ENCODE measurements around the gene LRRC8B. TPM values are rescaled to one million over a fixed set of nuclear protein-coding genes. Genes with fewer than 3 reads are reported as not detected.
"Not testable (repeated sequence)": the region's sequence is repeated elsewhere in the genome, so short reads cannot be mapped to it uniquely, and the experiment has no call there.

LRRC8B gene
- total and polyA plus RNA-seq, 2 donors from 2014 or later = 2.4 to 15.1 TPM

DNA sequence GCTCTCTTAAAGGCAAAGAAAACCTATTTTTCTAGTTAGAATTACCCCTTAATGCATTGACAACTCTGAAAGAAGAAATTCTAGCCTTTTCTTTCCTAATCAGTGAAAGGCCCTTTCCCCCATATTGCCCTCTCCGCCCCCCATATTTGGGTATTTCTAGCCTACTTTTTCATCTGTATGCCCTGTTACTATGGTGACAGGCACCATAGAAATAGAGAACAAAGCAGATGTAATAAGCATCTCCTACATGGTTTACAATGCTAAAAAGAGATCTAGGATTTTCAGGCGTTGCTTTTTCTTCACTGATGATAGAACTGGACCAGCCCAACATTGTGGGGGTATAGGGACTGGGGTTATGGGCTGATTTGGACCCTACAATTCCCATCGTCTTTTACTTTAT lies 14.5 kb downstream of the LRRC8B start:
- Histone ChIP-seq H3K27ac (ENCODE audit: low read depth in 2 of 2, low read length in 2 of 2) (no peak overlapping the region), H3K27me3 (ENCODE audit: control insufficient read depth, insufficient read depth, low read length) (no peaks in the 10 kb centered on the region), H3K36me3 (ENCODE audit: control insufficient read depth in 2 of 3, insufficient read depth in 3 of 3, low read length in 3 of 3) (no peaks in the 10 kb centered on the region), H3K9ac (ENCODE audit: low read length in 3 of 3) (no peak overlapping the region), H3K9me3 (ENCODE audit: control insufficient read depth in 2 of 3, insufficient read depth in 1 of 3, low read length in 3 of 3) (no peaks in the 10 kb centered on the region), H3K4me1 (ENCODE audit: control insufficient read depth in 2 of 3, insufficient read depth in 2 of 3, low read depth in 1 of 3, low read length in 3 of 3) (no peaks in the 10 kb centered on the region), H3K4me3 (ENCODE audit: low read length in 3 of 3) (no peak overlapping the region)
- TF ChIP-seq, protein P1, sequence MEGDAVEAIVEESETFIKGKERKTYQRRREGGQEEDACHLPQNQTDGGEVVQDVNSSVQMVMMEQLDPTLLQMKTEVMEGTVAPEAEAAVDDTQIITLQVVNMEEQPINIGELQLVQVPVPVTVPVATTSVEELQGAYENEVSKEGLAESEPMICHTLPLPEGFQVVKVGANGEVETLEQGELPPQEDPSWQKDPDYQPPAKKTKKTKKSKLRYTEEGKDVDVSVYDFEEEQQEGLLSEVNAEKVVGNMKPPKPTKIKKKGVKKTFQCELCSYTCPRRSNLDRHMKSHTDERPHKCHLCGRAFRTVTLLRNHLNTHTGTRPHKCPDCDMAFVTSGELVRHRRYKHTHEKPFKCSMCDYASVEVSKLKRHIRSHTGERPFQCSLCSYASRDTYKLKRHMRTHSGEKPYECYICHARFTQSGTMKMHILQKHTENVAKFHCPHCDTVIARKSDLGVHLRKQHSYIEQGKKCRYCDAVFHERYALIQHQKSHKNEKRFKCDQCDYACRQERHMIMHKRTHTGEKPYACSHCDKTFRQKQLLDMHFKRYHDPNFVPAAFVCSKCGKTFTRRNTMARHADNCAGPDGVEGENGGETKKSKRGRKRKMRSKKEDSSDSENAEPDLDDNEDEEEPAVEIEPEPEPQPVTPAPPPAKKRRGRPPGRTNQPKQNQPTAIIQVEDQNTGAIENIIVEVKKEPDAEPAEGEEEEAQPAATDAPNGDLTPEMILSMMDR (IDR thresholded peaks at IDR 0.05; ENCODE audit: borderline replicate concordance, extremely low read depth, insufficient read depth) = no peak
- FAIRE-seq (no peak), DNase-seq (no peak)
- intact Hi-C loops (cut with DNase I) = no loop called here

- no peak overlapping the region for H3K4me3 ChIP-seq (ENCODE audit: low read length in 3 of 3)
- H3K27me3 ChIP-seq (ENCODE audit: control insufficient read depth, insufficient read depth, low read length) = no peaks in the 10 kb centered on the region
- H3K9me3 ChIP-seq (ENCODE audit: control insufficient read depth in 2 of 3, insufficient read depth in 1 of 3, low read length in 3 of 3) = no peaks in the 10 kb centered on the region
- intact Hi-C loops (cut with DNase I) = no loop called here
- TF ChIP-seq, protein P1 (IDR thresholded peaks at IDR 0.05; ENCODE audit: borderline replicate concordance, extremely low read depth, insufficient read depth) = no peak
- no peaks in the 10 kb centered on the region for H3K36me3 ChIP-seq (ENCODE audit: control insufficient read depth in 2 of 3, insufficient read depth in 3 of 3, low read length in 3 of 3)
- DNase-seq = no peak
- FAIRE-seq = no peak
- H3K27ac ChIP-seq (ENCODE audit: low read depth in 2 of 2, low read length in 2 of 2) = no peak overlapping the region
- H3K9ac ChIP-seq (ENCODE audit: low read length in 3 of 3) = no peak overlapping the region
- H3K4me1 ChIP-seq (ENCODE audit: control insufficient read depth in 2 of 3, insufficient read depth in 2 of 3, low read depth in 1 of 3, low read length in 3 of 3) = no peaks in the 10 kb centered on the region
These were observed 15.9 kb downstream of the LRRC8B start for GRCh38 chr1:89540406-89540970.

- H3K36me3 ChIP-seq (ENCODE audit: control insufficient read depth in 2 of 3, insufficient read depth in 3 of 3, low read length in 3 of 3) = no peaks in the 10 kb centered on the region
- no peak overlapping the region for H3K27ac ChIP-seq (ENCODE audit: low read depth in 2 of 2, low read length in 2 of 2)
- H3K9ac ChIP-seq (ENCODE audit: low read length in 3 of 3) = no peak overlapping the region
- H3K4me3 ChIP-seq (ENCODE audit: low read length in 3 of 3) = no peak overlapping the region
- intact Hi-C loops (cut with DNase I) = no loop called here
- H3K9me3 ChIP-seq (ENCODE audit: control insufficient read depth in 2 of 3, insufficient read depth in 1 of 3, low read length in 3 of 3) = no peaks in the 10 kb centered on the region
- DNase-seq (no peak), FAIRE-seq (no peak)
- H3K4me1 ChIP-seq (ENCODE audit: control insufficient read depth in 2 of 3, insufficient read depth in 2 of 3, low read depth in 1 of 3, low read length in 3 of 3) = no peaks in the 10 kb centered on the region
- H3K27me3 ChIP-seq (ENCODE audit: control insufficient read depth, insufficient read depth, low read length) = no peaks in the 10 kb centered on the region
- TF ChIP-seq, protein P1 (IDR thresholded peaks at IDR 0.05; ENCODE audit: borderline replicate concordance, extremely low read depth, insufficient read depth) = no peak
These were observed 17.7 kb downstream of the LRRC8B start for GRCh38 chr1:89542345-89542744.

- intact Hi-C loops (cut with DNase I); FAIRE-seq; H3K27ac ChIP-seq (ENCODE audit: low read depth in 2 of 2, low read length in 2 of 2); H3K9me3 ChIP-seq (ENCODE audit: control insufficient read depth in 2 of 3, insufficient read depth in 1 of 3, low read length in 3 of 3); DNase-seq; H3K4me3 ChIP-seq (ENCODE audit: low read length in 3 of 3); H3K4me1 ChIP-seq (ENCODE audit: control insufficient read depth in 2 of 3, insufficient read depth in 2 of 3, low read depth in 1 of 3, low read length in 3 of 3); H3K36me3 ChIP-seq (ENCODE audit: control insufficient read depth in 2 of 3, insufficient read depth in 3 of 3, low read length in 3 of 3); H3K27me3 ChIP-seq (ENCODE audit: control insufficient read depth, insufficient read depth, low read length); H3K9ac ChIP-seq (ENCODE audit: low read length in 3 of 3): not testable (repeated sequence)
These were observed 19.0 kb downstream of the LRRC8B start for GRCh38 chr1:89543632-89544031.

Data from kidney (tissue), 14 donors.